H1 (cell line): ENCODE measurements around the gene BPIFB2. TPM values are rescaled to one million over a fixed set of nuclear protein-coding genes. Genes with fewer than 3 reads are reported as not detected.
A peak's percentile ranks its signal among the peaks of the same experiment; 100 is the strongest.

Experiments
- CTCF ChIA-PET: fragments of 300-600 bp; sonication (Branson Sonifier 250); formaldehyde crosslinking; loops from one replicate; lab custom pipeline; 2021; ENCODE audit not compliant: partially characterized antibody; lab: Charles Lee
- POLR2A ChIA-PET: fragments of 300-600 bp; sonication (Branson Sonifier 250); formaldehyde crosslinking; loops from one replicate; lab custom pipeline; 2021; ENCODE audit warnings: inconsistent platforms; ENCODE audit not compliant: partially characterized antibody; lab: Charles Lee
- DNase-seq, 2 experiments: peaks; one replicate each; pipeline versions ENCODE4 v3.0.0 to v3.0.0-alpha.2; 2010 to 2022; ENCODE audit warnings: low spot score in 2 of 2, low read depth in 1 of 2, mixed read lengths in 1 of 2
- FAIRE-seq: peaks from 2 replicates; lab custom pipeline; 2011; peaks lifted over from hg19 to GRCh38; lab: Jason Lieb, UNC
- H2AFZ ChIP-seq: 2 replicates; pipeline ENCODE4 v1.8.1; 2012; ENCODE audit warnings: low read length, inconsistent platforms
- H2AK5ac ChIP-seq: 2 replicates; pipeline ENCODE4 v1.6.1; 2013; ENCODE audit warnings: low read depth, low read length
- H2BK120ac ChIP-seq: replicated peaks from 2 replicates; pipeline ENCODE3; 2013; ENCODE audit warnings: low read depth, low read length, inconsistent platforms
- H2BK12ac ChIP-seq: 2 replicates; pipeline ENCODE4 v1.6.1; 2013; ENCODE audit warnings: low read depth, low read length
- H2BK15ac ChIP-seq: 2 replicates; pipeline ENCODE4 v1.6.1; 2013; ENCODE audit warnings: low read length
- H2BK20ac ChIP-seq: 2 replicates; pipeline ENCODE4 v1.6.1; 2013; ENCODE audit warnings: low read length
- H2BK5ac ChIP-seq: 2 replicates; pipeline ENCODE4 v1.6.1; 2013; ENCODE audit warnings: low read depth, low read length
- H3K14ac ChIP-seq: 2 replicates; pipeline ENCODE4 v1.6.1; 2013; ENCODE audit warnings: inconsistent platforms; ENCODE audit not compliant: insufficient read length
- H3K18ac ChIP-seq: 2 replicates; pipeline ENCODE4 v1.6.1; 2013; ENCODE audit warnings: low read length; ENCODE audit errors: extremely low read depth
- H3K23ac ChIP-seq: 2 replicates; pipeline ENCODE4 v1.6.1; 2013; ENCODE audit warnings: inconsistent platforms; ENCODE audit not compliant: insufficient read length
- H3K23me2 ChIP-seq: 2 replicates; pipeline ENCODE4 v1.6.1; 2013; ENCODE audit warnings: low read depth, low read length
- H3K27ac ChIP-seq: 2 replicates; pipeline ENCODE4 v1.6.1; 2011; ENCODE audit warnings: low read depth, low read length, inconsistent platforms
- H3K27me3 ChIP-seq, 4 experiments: replicated peaks in 1 of 4; 1 replicate in 1 of 4; 2 replicates in 3 of 4; pipeline versions ENCODE4 v1.6.1 to v1.8.1; 2011 to 2013; ENCODE audit warnings: low read length in 3 of 4, mild to moderate bottlenecking in 3 of 4, inconsistent platforms in 2 of 4, mixed read lengths in 2 of 4, moderate library complexity in 1 of 4; ENCODE audit not compliant: control insufficient read depth in 3 of 4, insufficient read depth in 3 of 4; ENCODE audit errors: extremely low read depth in 1 of 4
- H3K36me3 ChIP-seq, 4 experiments: 2 replicates each; pipeline versions ENCODE4 v1.6.1 to v1.8.1; 2011 to 2013; ENCODE audit warnings: mild to moderate bottlenecking in 4 of 4, low read length in 3 of 4, moderate library complexity in 2 of 4, control low read depth in 1 of 4, inconsistent platforms in 1 of 4; ENCODE audit not compliant: insufficient read depth in 4 of 4, control insufficient read depth in 2 of 4
- H3K4ac ChIP-seq: replicated peaks from 2 replicates; pipeline ENCODE3; 2013; ENCODE audit warnings: low read length, low read depth, mixed read lengths, inconsistent platforms; ENCODE audit not compliant: insufficient read length
- H3K4me1 ChIP-seq, 4 experiments: replicated peaks in 1 of 4; 1 replicate in 1 of 4; 2 replicates in 3 of 4; pipeline versions ENCODE4 v1.6.1 to v1.8.1; 2011 to 2013; ENCODE audit warnings: low read length in 3 of 4, inconsistent platforms in 2 of 4, mixed read lengths in 1 of 4; ENCODE audit not compliant: insufficient read depth in 4 of 4, control insufficient read depth in 3 of 4
- H3K4me2 ChIP-seq, 2 experiments: 2 replicates each; pipeline versions ENCODE4 v1.6.1 to v1.8.1; 2011 to 2013; ENCODE audit warnings: low read depth in 2 of 2, low read length in 2 of 2, control low read depth in 1 of 2, inconsistent platforms in 1 of 2, mild to moderate bottlenecking in 1 of 2; ENCODE audit not compliant: insufficient read depth in 1 of 2
- H3K4me3 ChIP-seq, 4 experiments: fragments of 200-600, 300-600 bp in 1 of 4; sonication (generic), shearing (Covaris generic), sonication (Bioruptor Twin) in 1 of 4; 2 replicates each; pipeline versions ENCODE4 v1.5.1 to v1.8.1; 2011 to 2016; ENCODE audit warnings: low read length in 4 of 4, low read depth in 3 of 4, control low read depth in 2 of 4, inconsistent platforms in 2 of 4, mild to moderate bottlenecking in 2 of 4, mixed read lengths in 1 of 4, moderate library complexity in 1 of 4; ENCODE audit not compliant: insufficient read depth in 2 of 4; ENCODE audit errors: extremely low read depth in 1 of 4
- H3K56ac ChIP-seq: replicated peaks from 2 replicates; pipeline ENCODE3; 2013; ENCODE audit warnings: low read depth, mild to moderate bottlenecking, mixed read lengths, low read length, inconsistent platforms; ENCODE audit not compliant: insufficient read length
- H3K79me1 ChIP-seq: 2 replicates; pipeline ENCODE4 v1.6.1; 2013; ENCODE audit warnings: low read depth, low read length, control low read depth
- H3K79me2 ChIP-seq, 2 experiments: 2 replicates each; pipeline versions ENCODE4 v1.6.1 to v1.8.1; 2012 to 2013; ENCODE audit warnings: low read length in 2 of 2, mild to moderate bottlenecking in 2 of 2, inconsistent platforms in 1 of 2; ENCODE audit not compliant: insufficient read depth in 2 of 2, control insufficient read depth in 1 of 2
- H3K9ac ChIP-seq, 4 experiments: replicated peaks in 1 of 4; 1 replicate in 1 of 4; 2 replicates in 3 of 4; pipeline versions ENCODE4 v1.6.1 to v1.8.1; 2011 to 2013; ENCODE audit warnings: low read depth in 3 of 4, low read length in 3 of 4, control low read depth in 2 of 4, mild to moderate bottlenecking in 2 of 4, moderate library complexity in 2 of 4, inconsistent platforms in 1 of 4; ENCODE audit errors: extremely low read depth in 1 of 4
- H3K9me3 ChIP-seq, 2 experiments: 2 replicates each; pipeline versions ENCODE4 v1.6.1 to v1.8.1; 2012 to 2013; ENCODE audit warnings: mild to moderate bottlenecking in 2 of 2, moderate library complexity in 2 of 2, control low read depth in 1 of 2, inconsistent platforms in 1 of 2, low read depth in 1 of 2, low read length in 1 of 2, mixed read lengths in 1 of 2; ENCODE audit not compliant: insufficient read depth in 2 of 2
- H4K20me1 ChIP-seq, 2 experiments: replicated peaks in 1 of 2; 2 replicates each; pipeline versions ENCODE3 to v1.8.1; 2011 to 2013; ENCODE audit warnings: inconsistent platforms in 2 of 2, low read length in 2 of 2, mild to moderate bottlenecking in 1 of 2; ENCODE audit not compliant: insufficient read depth in 2 of 2, control insufficient read depth in 1 of 2
- H4K5ac ChIP-seq: 2 replicates; pipeline ENCODE4 v1.6.1; 2013; ENCODE audit warnings: low read length, low read depth, mixed read lengths, inconsistent platforms; ENCODE audit not compliant: insufficient read length
- H4K8ac ChIP-seq: 2 replicates; pipeline ENCODE4 v1.8.0; 2013; ENCODE audit warnings: mild to moderate bottlenecking, moderate library complexity, low read length, inconsistent platforms; ENCODE audit not compliant: insufficient read depth; ENCODE audit errors: extremely low read depth
- H4K91ac ChIP-seq: replicated peaks from 2 replicates; pipeline ENCODE3; 2013; ENCODE audit warnings: low read length, mixed read lengths, inconsistent platforms; ENCODE audit not compliant: insufficient read length
- ATF2 ChIP-seq: IDR thresholded peaks from 2 replicates; pipeline ENCODE4 v1.6.1; 2012; ENCODE audit warnings: low read length, inconsistent platforms
- BACH1 ChIP-seq: IDR thresholded peaks from 2 replicates; pipeline ENCODE4 v1.6.1; 2012; ENCODE audit warnings: low read length, improper control_type of control experiment
- CEBPB ChIP-seq: IDR thresholded peaks from 2 replicates; pipeline ENCODE4 v1.6.1; 2012; ENCODE audit warnings: low read depth, low read length
- CHD1 ChIP-seq: IDR thresholded peaks from 2 replicates; pipeline ENCODE4 v1.6.1; 2012; ENCODE audit warnings: low read depth, low read length, improper control_type of control experiment
- CTBP2 ChIP-seq: IDR thresholded peaks from 2 replicates; pipeline ENCODE4 v1.7.0; 2011; ENCODE audit warnings: borderline replicate concordance, mild to moderate bottlenecking, moderate library complexity, mixed read lengths, low read length; ENCODE audit not compliant: insufficient read depth, insufficient read length
- HDAC2 ChIP-seq, 2 experiments: fragments of 300-600 bp in 1 of 2; sonication (generic) in 1 of 2; IDR thresholded peaks; 2 replicates each; pipeline ENCODE4 v1.6.1; 2011 to 2012; ENCODE audit warnings: low read depth in 2 of 2, low read length in 2 of 2, mild to moderate bottlenecking in 2 of 2, moderate library complexity in 2 of 2, borderline replicate concordance in 1 of 2, inconsistent platforms in 1 of 2
- JUND ChIP-seq: IDR thresholded peaks from 2 replicates; pipeline ENCODE4 v1.6.1; 2011; ENCODE audit warnings: mild to moderate bottlenecking, improper control_type of control experiment, low read length
- SIX5 ChIP-seq: IDR thresholded peaks from 2 replicates; pipeline ENCODE4 v1.6.1; 2011; ENCODE audit warnings: mild to moderate bottlenecking, low read depth, low read length
- SP1 ChIP-seq: IDR thresholded peaks from 2 replicates; pipeline ENCODE4 v1.6.1; 2011; ENCODE audit warnings: low read depth, low read length
- SP4 ChIP-seq: IDR thresholded peaks from 2 replicates; pipeline ENCODE4 v1.6.1; 2012; ENCODE audit warnings: low read length, inconsistent platforms
- YY1 ChIP-seq: IDR thresholded peaks from 2 replicates; pipeline ENCODE4 v1.6.1; 2011; ENCODE audit warnings: low read depth, mild to moderate bottlenecking, low read length
- WGBS, 2 experiments: shearing (Covaris generic) in 1 of 2; methylation state at CpG; one replicate each; pipeline versions ENCODE4 v1.1.6 to v1.1.7; 2013 to 2015; ENCODE audit warnings: low lambda C conversion rate in 2 of 2, mixed read lengths in 2 of 2, inconsistent platforms in 1 of 2, low coverage in 1 of 2, missing lambda C conversion rate in 1 of 2; ENCODE audit not compliant: insufficient replicate concordance in 2 of 2, insufficient coverage in 1 of 2, insufficient read length in 1 of 2; ENCODE audit errors: extremely low coverage in 1 of 2, missing lambda C conversion rate in 1 of 2; 5-methylcytosine and 5-hydroxymethylcytosine counted together
- polyA plus RNA-seq, 7 experiments: library from polyadenylated mRNA; depleted of rRNA in 3 of 7; stranded (reverse) in 5 of 7; unstranded in 2 of 7; fragments of >200 nt in 5 of 7; fragments of 200-250 nt in 2 of 7; gene quantifications; 1 replicate in 5 of 7; 2 replicates in 1 of 7; 4 replicates in 1 of 7; pipeline versions ENCODE4 v1.2.1 to v1.2.3, GENCODE V29; 2011 to 2013; ENCODE audit warnings: missing spikeins in 2 of 7, mixed read lengths in 2 of 7
- total RNA-seq: library from RNA; stranded (reverse); fragmentation: NEBNext Ultra II Directional; extraction: Animal tissue kit (Norgen Biotek cat#: 25700); gene quantifications from 2 replicates; pipeline ENCODE4 v1.2.1, GENCODE V29; 2021

BPIFB2 gene
- total and polyA plus RNA-seq, 2 of the 8 experiments (the other 6 are each of a cell fraction or from before 2014, with no cell fraction given) = not detected

DNA sequence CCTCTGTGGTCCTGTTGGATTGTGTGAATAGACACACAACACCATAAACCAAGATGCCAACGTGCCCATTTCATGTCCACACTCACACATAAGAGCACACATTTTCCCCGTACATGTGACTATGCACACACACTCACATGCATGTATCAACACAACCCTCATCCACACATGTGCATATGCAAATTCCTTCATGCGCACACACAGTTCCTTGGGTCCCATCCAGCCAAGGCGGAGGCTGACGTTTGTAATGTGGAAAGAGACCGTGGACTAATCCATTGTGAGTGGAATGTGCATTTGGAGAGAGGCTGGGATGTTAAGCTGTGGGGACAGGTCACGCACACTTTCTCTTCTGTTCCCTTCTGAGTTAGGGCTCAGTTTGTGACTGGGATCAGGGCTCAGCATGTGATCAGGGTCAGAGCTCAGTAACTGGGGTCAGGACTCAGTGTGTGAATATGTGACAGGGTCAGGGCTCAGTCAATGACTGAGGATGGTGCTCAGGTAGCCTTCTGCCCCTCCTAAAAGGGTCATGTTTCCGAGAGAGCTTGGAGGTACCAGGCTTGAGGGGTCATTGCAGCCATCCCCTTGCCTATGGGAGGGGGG is 628 bp upstream of the BPIFB2 start:
- CTCF ChIA-PET = interaction anchor here (0.7 to 9.1 kb wide), 8 partner anchors 9 to 113 kb away, joined by 3 to 86 read pairs (median 4); no protein-coding TSS in a partner anchor
- no peak overlapping the region for H2BK5ac ChIP-seq
- H2AFZ ChIP-seq = no peak overlapping the region
- no peak overlapping the region for H4K8ac ChIP-seq
- no peak overlapping the region for H4K91ac ChIP-seq
- H2BK120ac ChIP-seq = no peak overlapping the region
- H3K79me2 ChIP-seq = no peaks in the 10 kb centered on the region
- no peaks in the 10 kb centered on the region for H3K36me3 ChIP-seq
- H2BK15ac ChIP-seq = no peak overlapping the region
- H3K4me1 ChIP-seq = no peaks in the 10 kb centered on the region; a peak in 1 of 7 replicates
- POLR2A ChIA-PET = no interaction called here
- no peaks in the 10 kb centered on the region for H3K23me2 ChIP-seq
- no peak overlapping the region for H4K5ac ChIP-seq
- H2BK12ac ChIP-seq = no peak overlapping the region
- H2AK5ac ChIP-seq = no peak overlapping the region
- no peaks in the 10 kb centered on the region for H3K27me3 ChIP-seq
- H3K79me1 ChIP-seq = no peaks in the 10 kb centered on the region
- H3K9me3 ChIP-seq = 0 out of 4 replicates have a peak, but pooled peaks cover 0 to 2% of the 10 kb centered on the region in 2 experiments
- H3K18ac ChIP-seq = no peak overlapping the region
- FAIRE-seq (no peak), DNase-seq (no peak)
- no peak overlapping the region for H3K56ac ChIP-seq
- H3K14ac ChIP-seq = no peak overlapping the region
- H3K23ac ChIP-seq = peak overlapping the region; percentile 87
- no peak overlapping the region for H3K4ac ChIP-seq
- no peaks in the 10 kb centered on the region for H4K20me1 ChIP-seq
- 86% methylated on average over 8 of the region's 8 CpGs; no CpG with 5 or more reads in 1 of the 2 experiments for WGBS, 2 experiments
- H3K9ac ChIP-seq = no peak overlapping the region
- no peak overlapping the region for H3K27ac ChIP-seq
- no peak overlapping the region for H3K4me3 ChIP-seq
- H3K4me2 ChIP-seq = no peak overlapping the region
- no peak overlapping the region; the same call in 1 of the 2 replicates for H2BK20ac ChIP-seq
- TF ChIP-seq CHD1 (no peak), SP4 (no peak), JUND (no peak), YY1 (no peak), SP1 (no peak), CTBP2 (no peak), BACH1 (no peak), HDAC2 (IDR thresholded peaks at IDR 0.05; ENCODE audit: borderline replicate concordance in 1 of 2, low read depth in 2 of 2, low read length in 2 of 2) (no peak), ATF2 (no peak), CEBPB (no peak), SIX5 (no peak)
